ENCODE measurements around the gene GPR26.

DNA sequence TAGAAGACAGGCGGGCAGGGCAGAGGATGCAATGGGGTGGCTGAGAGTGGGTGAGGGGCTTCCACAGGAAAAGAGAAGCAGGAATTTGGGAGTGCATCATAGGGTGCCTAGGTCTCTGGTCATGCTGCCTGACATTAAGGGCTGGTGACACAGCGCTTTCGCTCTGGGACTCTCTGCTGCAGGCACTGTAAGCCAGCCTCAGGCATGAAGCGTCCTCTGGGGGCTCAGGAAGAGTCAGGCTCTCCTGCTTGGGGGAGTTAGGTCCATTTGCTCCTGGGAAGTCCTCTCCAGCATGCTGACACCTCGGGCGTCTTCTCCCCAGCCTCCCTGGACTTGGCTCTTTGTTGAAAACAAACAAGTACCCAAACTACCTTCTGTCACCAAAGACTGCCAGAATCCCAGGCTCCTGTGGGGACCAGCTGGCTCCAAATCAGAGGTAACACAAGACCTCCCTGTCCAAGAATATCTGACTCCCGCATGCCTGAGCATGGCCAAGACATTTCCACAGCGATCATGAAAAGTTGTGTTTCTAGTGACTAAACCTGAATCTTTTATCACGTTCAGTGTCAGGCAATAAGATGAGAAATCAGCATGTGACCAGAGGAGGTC lies 55.4 kb downstream of the GPR26 start:
- TF ChIP-seq, protein P1, sequence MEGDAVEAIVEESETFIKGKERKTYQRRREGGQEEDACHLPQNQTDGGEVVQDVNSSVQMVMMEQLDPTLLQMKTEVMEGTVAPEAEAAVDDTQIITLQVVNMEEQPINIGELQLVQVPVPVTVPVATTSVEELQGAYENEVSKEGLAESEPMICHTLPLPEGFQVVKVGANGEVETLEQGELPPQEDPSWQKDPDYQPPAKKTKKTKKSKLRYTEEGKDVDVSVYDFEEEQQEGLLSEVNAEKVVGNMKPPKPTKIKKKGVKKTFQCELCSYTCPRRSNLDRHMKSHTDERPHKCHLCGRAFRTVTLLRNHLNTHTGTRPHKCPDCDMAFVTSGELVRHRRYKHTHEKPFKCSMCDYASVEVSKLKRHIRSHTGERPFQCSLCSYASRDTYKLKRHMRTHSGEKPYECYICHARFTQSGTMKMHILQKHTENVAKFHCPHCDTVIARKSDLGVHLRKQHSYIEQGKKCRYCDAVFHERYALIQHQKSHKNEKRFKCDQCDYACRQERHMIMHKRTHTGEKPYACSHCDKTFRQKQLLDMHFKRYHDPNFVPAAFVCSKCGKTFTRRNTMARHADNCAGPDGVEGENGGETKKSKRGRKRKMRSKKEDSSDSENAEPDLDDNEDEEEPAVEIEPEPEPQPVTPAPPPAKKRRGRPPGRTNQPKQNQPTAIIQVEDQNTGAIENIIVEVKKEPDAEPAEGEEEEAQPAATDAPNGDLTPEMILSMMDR (IDR thresholded peaks at IDR 0.05): no peak
- TF ChIP-seq POLR2A (IDR thresholded peaks at IDR 0.05): no peak
